Activated CD8-positive, alpha-beta T cell treated with anti-CD3 and anti-CD28 coated beads, Interleukin-2, amount 10 ng/mL, durations not matched to agents 7 days and 5 days (primary cell): ENCODE measurements around the gene RIMKLB. TPM values are rescaled to one million over a fixed set of nuclear protein-coding genes. Genes with fewer than 3 reads are reported as not detected.
"Not testable (repeated sequence)": the region's sequence is repeated elsewhere in the genome, so short reads cannot be mapped to it uniquely, and the experiment has no call there.

Experiments
- ATAC-seq: fragments of 150-1000 bp; cut with Tn5 transposase; one replicate; pipeline ENCODE4 v1.10.0; 2021; ENCODE audit warnings: moderate library complexity
- CTCF ChIA-PET: fragments of 350-600 bp; sonication (Branson Sonifier 250); formaldehyde crosslinking; loops from one replicate; lab custom pipeline; 2021; ENCODE audit warnings: antibody characterized with exemption; lab: Charles Lee
- POLR2A ChIA-PET: fragments of 350-600 bp; sonication (Branson Sonifier 250); formaldehyde crosslinking; loops from one replicate; lab custom pipeline; 2021; ENCODE audit warnings: antibody characterized with exemption; lab: Charles Lee
- DNase-seq: peaks from one replicate; pipeline ENCODE4 v3.0.0-alpha.2; 2020
- H3K27ac Mint-ChIP-seq: one replicate; pipeline ENCODE4 v1.8.0; 2021; ENCODE audit warnings: mild to moderate bottlenecking, mixed read lengths
- H3K27me3 Mint-ChIP-seq: one replicate; pipeline ENCODE4 v1.8.0; 2021; ENCODE audit warnings: low read depth, mixed read lengths
- H3K36me3 Mint-ChIP-seq: one replicate; pipeline ENCODE4 v1.8.0; 2021; ENCODE audit warnings: low read depth, mixed read lengths
- H3K4me1 Mint-ChIP-seq: one replicate; pipeline ENCODE4 v1.8.0; 2021; ENCODE audit warnings: low read depth, mixed read lengths
- H3K4me3 Mint-ChIP-seq: one replicate; pipeline ENCODE4 v1.8.0; 2021; ENCODE audit warnings: mild to moderate bottlenecking, mixed read lengths
- H3K9me3 Mint-ChIP-seq: one replicate; pipeline ENCODE4 v1.8.0; 2022; ENCODE audit warnings: mixed read lengths; ENCODE audit not compliant: insufficient read depth
- total RNA-seq, 2 experiments: library from RNA; stranded (reverse); gene quantifications; one replicate each; pipeline ENCODE4 v1.2.3, GENCODE V29; 2021

The RIMKLB gene
- total RNA-seq, 2 experiments from 2014 or later: 7.9 to 9.0 TPM

- CTCF ChIA-PET: interaction anchor here (1.2 kb wide), 1 partner anchor 191 kb away, joined by 5 read pairs; no protein-coding TSS in a partner anchor
- Mint-ChIP-seq H3K27me3 (no peaks in the 10 kb centered on the region), H3K4me1 (no peaks in the 10 kb centered on the region), H3K36me3 (no peaks in the 10 kb centered on the region), H3K9me3 (no peaks in the 10 kb centered on the region), H3K27ac (no peak overlapping the region), H3K4me3 (no peak overlapping the region)
- POLR2A ChIA-PET: no interaction called here
- DNase-seq (no peak), ATAC-seq (no peak)
Observed at GRCh38 chr12:8734873-8735381, 37.1 kb downstream of the RIMKLB start.

- Mint-ChIP-seq H3K9me3 (no peaks in the 10 kb centered on the region), H3K4me1 (no peaks in the 10 kb centered on the region), H3K4me3 (no peak overlapping the region), H3K27ac (no peak overlapping the region), H3K36me3 (no peaks in the 10 kb centered on the region), H3K27me3 (no peaks in the 10 kb centered on the region)
- DNase-seq (no peak), ATAC-seq (no peak)
- CTCF ChIA-PET: no interaction called here
- POLR2A ChIA-PET: no interaction called here
Observed at GRCh38 chr12:8742501-8742900, 44.7 kb downstream of the RIMKLB start.

- POLR2A ChIA-PET, H3K36me3 Mint-ChIP-seq, DNase-seq, CTCF ChIA-PET, H3K27ac Mint-ChIP-seq, H3K4me1 Mint-ChIP-seq, H3K9me3 Mint-ChIP-seq, H3K4me3 Mint-ChIP-seq, H3K27me3 Mint-ChIP-seq, ATAC-seq: not testable (repeated sequence)
Observed at GRCh38 chr12:8743121-8743520, 45.3 kb downstream of the RIMKLB start.

- H3K4me1 Mint-ChIP-seq, H3K27ac Mint-ChIP-seq, ATAC-seq, H3K27me3 Mint-ChIP-seq, H3K9me3 Mint-ChIP-seq, DNase-seq, H3K4me3 Mint-ChIP-seq, H3K36me3 Mint-ChIP-seq, POLR2A ChIA-PET: not testable (repeated sequence)
- CTCF ChIA-PET: interaction anchor here (1.2 kb wide), 1 partner anchor 202 kb away, joined by 3 read pairs; no protein-coding TSS in a partner anchor
Observed at GRCh38 chr12:8745631-8746030, 47.8 kb downstream of the RIMKLB start.

GRCh38 chr12:8746046-8746445 is 48.3 kb downstream of the RIMKLB start:
- ChIA-PET CTCF (no interaction called here), POLR2A (no interaction called here)
- ATAC-seq (no peak), DNase-seq (no peak)
- Mint-ChIP-seq H3K36me3 (no peaks in the 10 kb centered on the region), H3K9me3 (no peaks in the 10 kb centered on the region), H3K27ac (no peak overlapping the region), H3K4me3 (no peak overlapping the region), H3K27me3 (no peaks in the 10 kb centered on the region), H3K4me1 (no peaks in the 10 kb centered on the region)

- H3K4me1 Mint-ChIP-seq, DNase-seq, POLR2A ChIA-PET, H3K4me3 Mint-ChIP-seq, H3K36me3 Mint-ChIP-seq, H3K9me3 Mint-ChIP-seq, H3K27ac Mint-ChIP-seq, H3K27me3 Mint-ChIP-seq, ATAC-seq, CTCF ChIA-PET: not testable (repeated sequence)
Observed at GRCh38 chr12:8760076-8760475, 62.3 kb downstream of the RIMKLB start.

- H3K4me3 Mint-ChIP-seq, H3K36me3 Mint-ChIP-seq, DNase-seq, H3K9me3 Mint-ChIP-seq, H3K27ac Mint-ChIP-seq, H3K4me1 Mint-ChIP-seq, POLR2A ChIA-PET, ATAC-seq, CTCF ChIA-PET, H3K27me3 Mint-ChIP-seq: not testable (repeated sequence)
Observed at GRCh38 chr12:8762701-8763100, 64.9 kb downstream of the RIMKLB start.

- H3K9me3 Mint-ChIP-seq, H3K36me3 Mint-ChIP-seq, H3K4me3 Mint-ChIP-seq, POLR2A ChIA-PET, ATAC-seq, H3K27ac Mint-ChIP-seq, H3K4me1 Mint-ChIP-seq, DNase-seq, CTCF ChIA-PET, H3K27me3 Mint-ChIP-seq: not testable (repeated sequence)
Observed at GRCh38 chr12:8766121-8766520, 68.3 kb downstream of the RIMKLB start.

GRCh38 chr12:8770499-8770898 is 72.7 kb downstream of the RIMKLB start:
- ChIA-PET POLR2A (no interaction called here), CTCF (no interaction called here)
- no peak for ATAC-seq
- no peaks in the 10 kb centered on the region for H3K4me1 Mint-ChIP-seq
- no peaks in the 10 kb centered on the region for H3K36me3 Mint-ChIP-seq
- no peak overlapping the region for H3K27ac Mint-ChIP-seq
- DNase-seq: no peak
- H3K4me3 Mint-ChIP-seq: no peak overlapping the region
- H3K27me3 Mint-ChIP-seq: no peaks in the 10 kb centered on the region
- no peaks in the 10 kb centered on the region for H3K9me3 Mint-ChIP-seq

- ATAC-seq (no peak), DNase-seq (no peak)
- no peaks in the 10 kb centered on the region for H3K36me3 Mint-ChIP-seq
- no peak overlapping the region for H3K27ac Mint-ChIP-seq
- H3K4me3 Mint-ChIP-seq: no peak overlapping the region
- no peaks in the 10 kb centered on the region for H3K27me3 Mint-ChIP-seq
- H3K4me1 Mint-ChIP-seq: no peaks in the 10 kb centered on the region
- CTCF ChIA-PET: no interaction called here
- POLR2A ChIA-PET: no interaction called here
- H3K9me3 Mint-ChIP-seq: no peaks in the 10 kb centered on the region
Observed at GRCh38 chr12:8771072-8771471, 73.3 kb downstream of the RIMKLB start.

- no peak for DNase-seq
- no peaks in the 10 kb centered on the region for H3K9me3 Mint-ChIP-seq
- no peaks in the 10 kb centered on the region for H3K4me1 Mint-ChIP-seq
- no peaks in the 10 kb centered on the region for H3K27me3 Mint-ChIP-seq
- no peak overlapping the region for H3K27ac Mint-ChIP-seq
- POLR2A ChIA-PET: no interaction called here
- ATAC-seq: no peak
- H3K4me3 Mint-ChIP-seq: no peak overlapping the region
- CTCF ChIA-PET: no interaction called here
- H3K36me3 Mint-ChIP-seq: no peaks in the 10 kb centered on the region
Observed at GRCh38 chr12:8773461-8773860, 75.7 kb downstream of the RIMKLB start.

- DNase-seq: no peak
- no peak for ATAC-seq
- no peaks in the 10 kb centered on the region for H3K36me3 Mint-ChIP-seq
- POLR2A ChIA-PET: no interaction called here
- H3K27me3 Mint-ChIP-seq: no peaks in the 10 kb centered on the region
- H3K27ac Mint-ChIP-seq: no peak overlapping the region
- CTCF ChIA-PET: interaction anchor here (0.7 to 1.3 kb wide), 3 partner anchors 111 to 259 kb away, joined by 3 to 4 read pairs (median 3); no protein-coding TSS in a partner anchor
- H3K9me3 Mint-ChIP-seq: no peaks in the 10 kb centered on the region
- H3K4me3 Mint-ChIP-seq: no peak overlapping the region
- H3K4me1 Mint-ChIP-seq: no peaks in the 10 kb centered on the region
Observed at GRCh38 chr12:8779281-8779680, 81.5 kb downstream of the RIMKLB start.

- Mint-ChIP-seq H3K9me3 (no peaks in the 10 kb centered on the region), H3K36me3 (no peaks in the 10 kb centered on the region), H3K4me3 (no peak overlapping the region), H3K27ac (no peak overlapping the region), H3K27me3 (no peaks in the 10 kb centered on the region), H3K4me1 (no peaks in the 10 kb centered on the region)
- ATAC-seq (no peak), DNase-seq (no peak)
- CTCF ChIA-PET: interaction anchor here (0.9 to 1.3 kb wide), 3 partner anchors 81 to 259 kb away, joined by 3 to 4 read pairs (median 3); no protein-coding TSS in a partner anchor
- POLR2A ChIA-PET: no interaction called here
Observed at GRCh38 chr12:8779862-8780261, 82.1 kb downstream of the RIMKLB start.
